Prostate gland (tissue), 2 donors: ENCODE data around the gene ASH1L.

ENCODE experiments used
- POLR2A ChIP-seq: fragments of 450-650 bp; IDR thresholded peaks from one replicate; pipeline ENCODE4 v1.6.1; 2016; ENCODE audit warnings: antibody characterized with exemption, mild to moderate bottlenecking
- POLR2AphosphoS5 ChIP-seq: sonication (generic); formaldehyde crosslinking; IDR thresholded peaks from one replicate; pipeline ENCODE4 v1.6.1; 2017; ENCODE audit warnings: antibody characterized with exemption
- TF ChIP-seq, protein P1 (sequence below), 4 experiments: fragments of 200-600 bp in 2 of 4; fragments of 450-650 bp in 2 of 4; sonication (generic) in 2 of 4; IDR thresholded peaks; 1 replicate in 3 of 4; 2 replicates in 1 of 4; pipeline ENCODE4 v1.5.1; 2016 to 2019; ENCODE audit warnings: antibody characterized with exemption in 4 of 4, mild to moderate bottlenecking in 2 of 4, moderate library complexity in 2 of 4

GRCh38 chr1:155296661-155297060, 265.9 kb downstream of the ASH1L start:
- TF ChIP-seq, protein P1, sequence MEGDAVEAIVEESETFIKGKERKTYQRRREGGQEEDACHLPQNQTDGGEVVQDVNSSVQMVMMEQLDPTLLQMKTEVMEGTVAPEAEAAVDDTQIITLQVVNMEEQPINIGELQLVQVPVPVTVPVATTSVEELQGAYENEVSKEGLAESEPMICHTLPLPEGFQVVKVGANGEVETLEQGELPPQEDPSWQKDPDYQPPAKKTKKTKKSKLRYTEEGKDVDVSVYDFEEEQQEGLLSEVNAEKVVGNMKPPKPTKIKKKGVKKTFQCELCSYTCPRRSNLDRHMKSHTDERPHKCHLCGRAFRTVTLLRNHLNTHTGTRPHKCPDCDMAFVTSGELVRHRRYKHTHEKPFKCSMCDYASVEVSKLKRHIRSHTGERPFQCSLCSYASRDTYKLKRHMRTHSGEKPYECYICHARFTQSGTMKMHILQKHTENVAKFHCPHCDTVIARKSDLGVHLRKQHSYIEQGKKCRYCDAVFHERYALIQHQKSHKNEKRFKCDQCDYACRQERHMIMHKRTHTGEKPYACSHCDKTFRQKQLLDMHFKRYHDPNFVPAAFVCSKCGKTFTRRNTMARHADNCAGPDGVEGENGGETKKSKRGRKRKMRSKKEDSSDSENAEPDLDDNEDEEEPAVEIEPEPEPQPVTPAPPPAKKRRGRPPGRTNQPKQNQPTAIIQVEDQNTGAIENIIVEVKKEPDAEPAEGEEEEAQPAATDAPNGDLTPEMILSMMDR (IDR thresholded peaks at IDR 0.05) = no peak
- no peak for TF ChIP-seq POLR2A
- no peak for TF ChIP-seq POLR2AphosphoS5
